ENCODE data around the gene AGAP1.

GRCh38 chr2:235515364-235515742 lies 21.5 kb downstream of the AGAP1 start:
- no peak for TF ChIP-seq CTCF (IDR thresholded peaks at IDR 0.05)
- no peak for TF ChIP-seq POLR2A (IDR thresholded peaks at IDR 0.05)
